IMR-90 (cell line): ENCODE measurements around the gene SRMS. TPM values are rescaled to one million over a fixed set of nuclear protein-coding genes. Genes with fewer than 3 reads are reported as not detected.
A peak's percentile ranks its signal among the peaks of the same experiment; 100 is the strongest.

Source experiments
- ATAC-seq: fragments of 200-7000 bp; cut with Tn5 transposase; 2 replicates; pipeline ENCODE4 v1.9.1; 2020; ENCODE audit warnings: low read depth, mild to moderate bottlenecking, moderate library complexity
- BruUV-seq: library from RNA; stranded (reverse); fragments of 400-500 nt; replicated peaks from 2 replicates; lab custom pipeline; 2021; lab: Mats Ljungman, UMichigan
- CTCF ChIA-PET: fragments of 300-600 bp; formaldehyde crosslinking; extraction: SDS; loops from one replicate; lab custom pipeline; 2021; ENCODE audit warnings: antibody characterized with exemption; lab: Yijun Ruan, JAX
- POLR2A ChIA-PET: fragments of 300-600 bp; sonication (Branson Sonifier 250); formaldehyde crosslinking; loops from one replicate; lab custom pipeline; 2022; ENCODE audit warnings: antibody characterized with exemption; ENCODE audit not compliant: unreplicated experiment; lab: Charles Lee
- DNase-seq: peaks from one replicate; pipeline ENCODE4 v3.0.0; 2013
- H2AFZ ChIP-seq: replicated peaks from 2 replicates; pipeline ENCODE3; 2013; ENCODE audit warnings: low read length, mild to moderate bottlenecking; ENCODE audit not compliant: poor library complexity
- H2AK5ac ChIP-seq: 2 replicates; pipeline ENCODE4 v1.6.1; 2013; ENCODE audit warnings: low read depth, low read length, inconsistent platforms
- H2AK9ac ChIP-seq: replicated peaks from 2 replicates; pipeline ENCODE3; 2013; ENCODE audit warnings: mild to moderate bottlenecking, low read depth, low read length, moderate library complexity; ENCODE audit not compliant: poor library complexity
- H2BK120ac ChIP-seq: 2 replicates; pipeline ENCODE4 v1.6.1; 2013; ENCODE audit warnings: low read depth, low read length, inconsistent platforms
- H2BK15ac ChIP-seq: 3 replicates; pipeline ENCODE4 v1.6.1; 2013; ENCODE audit warnings: low read depth, low read length, inconsistent platforms
- H2BK20ac ChIP-seq: 2 replicates; pipeline ENCODE4 v1.6.1; 2013; ENCODE audit warnings: low read depth, mild to moderate bottlenecking, inconsistent platforms, low read length, moderate library complexity
- H2BK5ac ChIP-seq: 2 replicates; pipeline ENCODE4 v1.6.1; 2013; ENCODE audit warnings: mild to moderate bottlenecking, low read depth, low read length, inconsistent platforms; ENCODE audit not compliant: poor library complexity, severe bottlenecking
- H3K14ac ChIP-seq: replicated peaks from 2 replicates; pipeline ENCODE4 v1.6.1; 2013; ENCODE audit warnings: low read depth, low read length, inconsistent platforms
- H3K18ac ChIP-seq: 2 replicates; pipeline ENCODE4 v1.6.1; 2013; ENCODE audit warnings: low read depth, low read length, control low read depth
- H3K23ac ChIP-seq: 2 replicates; pipeline ENCODE4 v1.6.1; 2013; ENCODE audit warnings: low read depth, low read length, inconsistent platforms
- H3K27ac ChIP-seq: 2 replicates; pipeline ENCODE4 v1.5.1; 2013; ENCODE audit warnings: mild to moderate bottlenecking, control low read depth, low read length; ENCODE audit not compliant: insufficient read depth
- H3K27me3 ChIP-seq: 2 replicates; pipeline ENCODE4 v1.6.1; 2013; ENCODE audit warnings: low read length; ENCODE audit not compliant: control insufficient read depth, insufficient read depth
- H3K36me3 ChIP-seq: 2 replicates; pipeline ENCODE4 v1.6.1; 2013; ENCODE audit warnings: low read length, mixed read lengths; ENCODE audit not compliant: control insufficient read depth, insufficient read depth
- H3K4ac ChIP-seq: 2 replicates; pipeline ENCODE4 v1.6.1; 2013; ENCODE audit warnings: low read depth, low read length, inconsistent platforms
- H3K4me1 ChIP-seq: 2 replicates; pipeline ENCODE4 v1.6.1; 2013; ENCODE audit warnings: low read length, mixed read lengths; ENCODE audit not compliant: control insufficient read depth, insufficient read depth
- H3K4me2 ChIP-seq: 2 replicates; pipeline ENCODE4 v1.6.1; 2013; ENCODE audit warnings: low read depth, mild to moderate bottlenecking, control low read depth, low read length, moderate library complexity
- H3K4me3 ChIP-seq: 2 replicates; pipeline ENCODE4 v1.5.1; 2013; ENCODE audit warnings: low read depth, mild to moderate bottlenecking, control low read depth, low read length, moderate library complexity; ENCODE audit not compliant: insufficient read depth
- H3K56ac ChIP-seq: 2 replicates; pipeline ENCODE4 v1.6.1; 2013; ENCODE audit warnings: low read length, inconsistent platforms; ENCODE audit not compliant: insufficient read depth; ENCODE audit errors: extremely low read depth
- H3K79me1 ChIP-seq, 2 experiments: 2 replicates each; pipeline ENCODE4 v1.6.1; 2013; ENCODE audit warnings: low read length in 2 of 2, inconsistent platforms in 1 of 2, low read depth in 1 of 2
- H3K9ac ChIP-seq: 2 replicates; pipeline ENCODE4 v1.6.1; 2013; ENCODE audit warnings: low read depth, low read length, control low read depth
- H3K9me1 ChIP-seq: 2 replicates; pipeline ENCODE4 v1.6.1; 2013; ENCODE audit warnings: low read length, inconsistent platforms; ENCODE audit not compliant: insufficient read depth
- H3K9me3 ChIP-seq: 2 replicates; pipeline ENCODE4 v1.6.1; 2013; ENCODE audit warnings: low read length; ENCODE audit not compliant: control insufficient read depth, insufficient read depth
- H4K20me1 ChIP-seq: 2 replicates; pipeline ENCODE4 v1.6.1; 2013; ENCODE audit warnings: low read length, inconsistent platforms; ENCODE audit not compliant: insufficient read depth
- H4K5ac ChIP-seq: 2 replicates; pipeline ENCODE4 v1.6.1; 2013; ENCODE audit warnings: mild to moderate bottlenecking, low read depth, low read length, control low read depth
- H4K8ac ChIP-seq, 2 experiments: 2 replicates each; pipeline ENCODE4 v1.6.1; 2013; ENCODE audit warnings: low read depth in 2 of 2, low read length in 2 of 2, control low read depth in 1 of 2, inconsistent platforms in 1 of 2
- H4K91ac ChIP-seq: 2 replicates; pipeline ENCODE4 v1.6.1; 2013; ENCODE audit warnings: low read depth, low read length, inconsistent platforms; ENCODE audit not compliant: insufficient read depth
- BHLHE40 ChIP-seq: fragments of 150-350 bp; IDR thresholded peaks from 2 replicates; pipeline ENCODE4 v1.6.1; 2016; ENCODE audit warnings: mild to moderate bottlenecking, low read depth, low read length
- CEBPB ChIP-seq: IDR thresholded peaks from 2 replicates; pipeline ENCODE4 v1.6.1; 2012; ENCODE audit warnings: low read depth, low read length, improper control_type of control experiment
- CHD1 ChIP-seq: IDR thresholded peaks from 2 replicates; pipeline ENCODE4 v1.6.1; 2012; ENCODE audit warnings: low read depth, low read length, improper control_type of control experiment
- FOS ChIP-seq: fragments of 150-350 bp; IDR thresholded peaks from 2 replicates; pipeline ENCODE4 v1.6.1; 2016; ENCODE audit warnings: low read depth, low read length
- MAFK ChIP-seq: IDR thresholded peaks from 2 replicates; pipeline ENCODE4 v1.6.1; 2012; ENCODE audit warnings: low read depth, low read length, improper control_type of control experiment
- MAZ ChIP-seq: IDR thresholded peaks from 2 replicates; pipeline ENCODE4 v1.6.1; 2012; ENCODE audit warnings: low read depth, mild to moderate bottlenecking, low read length, improper control_type of control experiment, moderate library complexity, borderline replicate concordance
- MXI1 ChIP-seq: IDR thresholded peaks from 2 replicates; pipeline ENCODE4 v1.6.1; 2012; ENCODE audit warnings: low read depth, mild to moderate bottlenecking, low read length, moderate library complexity, borderline replicate concordance
- NFE2L2 ChIP-seq: fragments of 150-350 bp; IDR thresholded peaks from 2 replicates; pipeline ENCODE4 v1.6.1; 2016; ENCODE audit warnings: low read depth, mild to moderate bottlenecking, low read length
- POLR2A ChIP-seq: IDR thresholded peaks from 2 replicates; pipeline ENCODE4 v1.6.1; 2012; ENCODE audit warnings: mild to moderate bottlenecking, low read depth, low read length
- RAD21 ChIP-seq: IDR thresholded peaks from 2 replicates; pipeline ENCODE4 v1.6.1; 2012; ENCODE audit warnings: low read length, improper control_type of control experiment
- RCOR1 ChIP-seq: IDR thresholded peaks from 2 replicates; pipeline ENCODE4 v1.6.1; 2012; ENCODE audit warnings: mild to moderate bottlenecking, low read length, improper control_type of control experiment; ENCODE audit not compliant: insufficient replicate concordance
- RFX5 ChIP-seq: IDR thresholded peaks from 2 replicates; pipeline ENCODE4 v1.8.0; 2012; ENCODE audit warnings: low read depth, mild to moderate bottlenecking, low read length, moderate library complexity
- SMC3 ChIP-seq: fragments of 150-350 bp; IDR thresholded peaks from 2 replicates; pipeline ENCODE4 v1.6.1; 2016; ENCODE audit warnings: low read depth, mild to moderate bottlenecking, antibody characterized with exemption, low read length, moderate library complexity
- WGBS, 2 experiments: methylation state at CpG; one replicate each; pipeline versions ENCODE4 v1.1.5 to v1.1.7; 2013; ENCODE audit warnings: missing lambda C conversion rate in 2 of 2; ENCODE audit not compliant: insufficient read length in 1 of 2; ENCODE audit errors: extremely low coverage in 2 of 2; 5-methylcytosine and 5-hydroxymethylcytosine counted together
- dilution Hi-C: fragments of 300-500 bp; cut with HindIII; formaldehyde crosslinking; loops from one replicate; pipeline ENCODE4 v1.14.3; 2018; ENCODE audit warnings: low sequenced_read_pairs; ENCODE audit not compliant: unreplicated experiment
- in situ Hi-C: fragments of 300-500 bp; cut with MboI; formaldehyde crosslinking; loops from 3 replicates; pipeline ENCODE4 v1.14.3; 2019; ENCODE audit warnings: low sequenced_read_pairs, inconsistent platforms, mixed read lengths
- intact Hi-C: fragments of 100-400 bp; cut with micrococcal nuclease; formaldehyde crosslinking; loops from 2 replicates; pipeline ENCODE4 v1.10.0; 2022
- polyA plus RNA-seq, 3 experiments: library from polyadenylated mRNA; depleted of rRNA; stranded (reverse); fragments of >200 nt; gene quantifications; 2 replicates each; pipeline ENCODE4 v1.2.3, GENCODE V29; 2012; ENCODE audit warnings: low replicate concordance in 1 of 3
- total RNA-seq: library from RNA; depleted of rRNA; stranded (reverse); fragments of >200 nt; gene quantifications from 2 replicates; pipeline ENCODE4 v1.2.3, GENCODE V29; 2012
- TF ChIP-seq, protein P1 (sequence below): fragments of 150-350 bp; IDR thresholded peaks from 2 replicates; pipeline ENCODE4 v1.6.1; 2017; ENCODE audit warnings: mild to moderate bottlenecking, antibody characterized with exemption, low read length, low read depth
- TF ChIP-seq, protein P2 (sequence below): fragments of 150-350 bp; IDR thresholded peaks from 2 replicates; pipeline ENCODE4 v1.6.1; 2016; ENCODE audit warnings: low read depth, mild to moderate bottlenecking, low read length, moderate library complexity, borderline replicate concordance
- TF ChIP-seq, protein P3 (sequence below): conservative IDR thresholded peaks from 2 replicates; pipeline ENCODE4 v1.5.1; 2012; ENCODE audit warnings: mild to moderate bottlenecking, low read depth, low read length, improper control_type of control experiment

SRMS gene
- total and polyA plus RNA-seq, 2 of the 4 experiments (the other 2 are of a cell fraction), result not detected

DNA sequence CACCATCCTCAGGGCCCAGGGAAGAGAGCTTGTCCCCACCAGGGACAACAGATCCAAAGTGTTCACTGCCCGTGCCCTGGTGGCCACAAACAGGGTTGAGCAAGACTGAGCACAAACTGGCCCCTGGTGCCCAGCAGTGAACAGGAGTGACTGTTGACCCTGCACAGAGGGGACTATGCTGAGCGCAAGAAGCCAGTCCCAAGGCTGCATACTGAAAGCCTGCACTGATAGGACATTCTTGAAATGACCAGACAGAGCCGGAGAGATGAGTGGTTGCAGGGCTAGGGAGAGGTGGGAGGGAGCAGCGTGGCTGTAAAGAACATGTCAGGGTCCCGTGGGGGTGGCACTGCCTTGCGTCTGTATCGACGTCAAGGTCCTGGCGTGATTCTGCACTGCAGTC, 3.5 kb upstream of the SRMS start:
- H4K8ac ChIP-seq, result no peak overlapping the region
- H3K9me1 ChIP-seq, result no peaks in the 10 kb centered on the region
- H2AK5ac ChIP-seq, result no peak overlapping the region
- ChIA-PET POLR2A (no interaction called here), CTCF (no interaction called here)
- H4K20me1 ChIP-seq, result no peaks in the 10 kb centered on the region; the same call in 1 of the 2 replicates
- peaks cover 5% of the 10 kb centered on the region; the same call in 1 of the 2 replicates for H3K4me1 ChIP-seq
- H2BK15ac ChIP-seq, result no peak overlapping the region
- TF ChIP-seq FOS (no peak), BHLHE40 (no peak), NFE2L2 (no peak), RFX5 (no peak), RAD21 (no peak), MXI1 (no peak), CEBPB (no peak), POLR2A (no peak), MAZ (no peak), MAFK (no peak), RCOR1 (no peak), CHD1 (no peak), SMC3 (no peak)
- TF ChIP-seq, protein P1, sequence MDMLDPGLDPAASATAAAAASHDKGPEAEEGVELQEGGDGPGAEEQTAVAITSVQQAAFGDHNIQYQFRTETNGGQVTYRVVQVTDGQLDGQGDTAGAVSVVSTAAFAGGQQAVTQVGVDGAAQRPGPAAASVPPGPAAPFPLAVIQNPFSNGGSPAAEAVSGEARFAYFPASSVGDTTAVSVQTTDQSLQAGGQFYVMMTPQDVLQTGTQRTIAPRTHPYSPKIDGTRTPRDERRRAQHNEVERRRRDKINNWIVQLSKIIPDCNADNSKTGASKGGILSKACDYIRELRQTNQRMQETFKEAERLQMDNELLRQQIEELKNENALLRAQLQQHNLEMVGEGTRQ, result no peak
- TF ChIP-seq, protein P2, sequence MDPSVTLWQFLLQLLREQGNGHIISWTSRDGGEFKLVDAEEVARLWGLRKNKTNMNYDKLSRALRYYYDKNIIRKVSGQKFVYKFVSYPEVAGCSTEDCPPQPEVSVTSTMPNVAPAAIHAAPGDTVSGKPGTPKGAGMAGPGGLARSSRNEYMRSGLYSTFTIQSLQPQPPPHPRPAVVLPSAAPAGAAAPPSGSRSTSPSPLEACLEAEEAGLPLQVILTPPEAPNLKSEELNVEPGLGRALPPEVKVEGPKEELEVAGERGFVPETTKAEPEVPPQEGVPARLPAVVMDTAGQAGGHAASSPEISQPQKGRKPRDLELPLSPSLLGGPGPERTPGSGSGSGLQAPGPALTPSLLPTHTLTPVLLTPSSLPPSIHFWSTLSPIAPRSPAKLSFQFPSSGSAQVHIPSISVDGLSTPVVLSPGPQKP, result no peak
- TF ChIP-seq, protein P3, sequence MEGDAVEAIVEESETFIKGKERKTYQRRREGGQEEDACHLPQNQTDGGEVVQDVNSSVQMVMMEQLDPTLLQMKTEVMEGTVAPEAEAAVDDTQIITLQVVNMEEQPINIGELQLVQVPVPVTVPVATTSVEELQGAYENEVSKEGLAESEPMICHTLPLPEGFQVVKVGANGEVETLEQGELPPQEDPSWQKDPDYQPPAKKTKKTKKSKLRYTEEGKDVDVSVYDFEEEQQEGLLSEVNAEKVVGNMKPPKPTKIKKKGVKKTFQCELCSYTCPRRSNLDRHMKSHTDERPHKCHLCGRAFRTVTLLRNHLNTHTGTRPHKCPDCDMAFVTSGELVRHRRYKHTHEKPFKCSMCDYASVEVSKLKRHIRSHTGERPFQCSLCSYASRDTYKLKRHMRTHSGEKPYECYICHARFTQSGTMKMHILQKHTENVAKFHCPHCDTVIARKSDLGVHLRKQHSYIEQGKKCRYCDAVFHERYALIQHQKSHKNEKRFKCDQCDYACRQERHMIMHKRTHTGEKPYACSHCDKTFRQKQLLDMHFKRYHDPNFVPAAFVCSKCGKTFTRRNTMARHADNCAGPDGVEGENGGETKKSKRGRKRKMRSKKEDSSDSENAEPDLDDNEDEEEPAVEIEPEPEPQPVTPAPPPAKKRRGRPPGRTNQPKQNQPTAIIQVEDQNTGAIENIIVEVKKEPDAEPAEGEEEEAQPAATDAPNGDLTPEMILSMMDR, result no peak
- in situ Hi-C loops (no loop called here), intact Hi-C loops (no loop called here), dilution Hi-C loops (no loop called here)
- H2BK20ac ChIP-seq, result no peak overlapping the region
- H3K18ac ChIP-seq, result no peak overlapping the region
- DNase-seq (no peak), ATAC-seq (no peak)
- H3K9me3 ChIP-seq, result no peaks in the 10 kb centered on the region
- no peak overlapping the region for H4K91ac ChIP-seq
- no TSS peak for BruUV-seq
- H3K4ac ChIP-seq, result no peak overlapping the region
- H3K14ac ChIP-seq, result no peak overlapping the region
- H3K9ac ChIP-seq, result no peak overlapping the region
- WGBS, 2 experiments, result 67% methylated on average over 2 of the region's 9 CpGs; no CpG with 5 or more reads in 1 of the 2 experiments
- H3K4me2 ChIP-seq, result no peak overlapping the region
- no peak overlapping the region for H3K4me3 ChIP-seq
- no peak overlapping the region for H3K27ac ChIP-seq
- H2AK9ac ChIP-seq, result no peak overlapping the region
- no peaks in the 10 kb centered on the region for H3K79me1 ChIP-seq
- H2AFZ ChIP-seq, result peak overlapping the region; percentile 63
- no peak overlapping the region for H3K56ac ChIP-seq
- no peak overlapping the region for H4K5ac ChIP-seq
- no peak overlapping the region for H2BK120ac ChIP-seq
- no peak overlapping the region for H3K23ac ChIP-seq
- no peak overlapping the region for H2BK5ac ChIP-seq
- no peaks in the 10 kb centered on the region for H3K36me3 ChIP-seq
- peaks cover 29% of the 10 kb centered on the region for H3K27me3 ChIP-seq
